K562 (cell line): ENCODE results near the gene COG4. TPM values are rescaled to one million over a fixed set of nuclear protein-coding genes. Genes with fewer than 3 reads are reported as not detected.

ENCODE experiments used
- ATAC-seq: fragments of 200-7000 bp; cut with Tn5 transposase; 3 replicates; pipeline ENCODE4 v1.9.1; 2020; ENCODE audit warnings: moderate library complexity
- BruUV-seq: library from RNA; stranded (reverse); fragments of 400-500 nt; replicated peaks from 2 replicates; lab custom pipeline; 2021; lab: Mats Ljungman, UMichigan
- CTCF ChIA-PET: fragments of 300-600 bp; formaldehyde crosslinking; extraction: SDS; loops from one replicate; lab custom pipeline; 2021; ENCODE audit warnings: low intra/inter-chr PET ratio; lab: Yijun Ruan, JAX
- POLR2A ChIA-PET: fragments of 300-600, 350-650 bp; sonication (Branson Sonifier 250); formaldehyde crosslinking; extraction: SDS; loops from one replicate; lab custom pipeline; 2021; ENCODE audit warnings: antibody characterized with exemption, inconsistent platforms; lab: Yijun Ruan, JAX
- DNase-seq, 4 experiments: peaks; one replicate each; pipeline versions ENCODE4 v3.0.0 to v3.0.0-alpha.2; 2011 to 2018; ENCODE audit warnings: low spot score in 3 of 4, mixed read lengths in 3 of 4; ENCODE audit errors: extremely low read depth in 1 of 4
- FAIRE-seq: peaks from 2 replicates; lab custom pipeline; 2011; peaks lifted over from hg19 to GRCh38; lab: Jason Lieb, UNC
- H2AFZ ChIP-seq: 2 replicates; pipeline ENCODE4 v1.6.0; 2011; ENCODE audit warnings: low read depth, low read length, control low read depth, inconsistent platforms
- H3K27ac ChIP-seq: fragments of 200-600 bp; 3 replicates; pipeline ENCODE4 v1.8.0; 2011; ENCODE audit warnings: low read depth, mild to moderate bottlenecking, control low read depth, inconsistent platforms, low read length, moderate library complexity, mixed read lengths; ENCODE audit errors: extremely low read depth
- H3K27me3 ChIP-seq, 2 experiments: fragments of 300-600 bp in 1 of 2; 2 replicates in 1 of 2; 3 replicates in 1 of 2; pipeline versions ENCODE4 v1.6.0 to v1.8.0; 2011; ENCODE audit warnings: inconsistent platforms in 2 of 2, low read length in 2 of 2, mild to moderate bottlenecking in 1 of 2, mixed read lengths in 1 of 2, moderate library complexity in 1 of 2; ENCODE audit not compliant: control insufficient read depth in 2 of 2, insufficient read depth in 2 of 2
- H3K36me3 ChIP-seq: fragments of 300-600 bp; 3 replicates; pipeline ENCODE4 v1.8.0; 2011; ENCODE audit warnings: mild to moderate bottlenecking, low read length, inconsistent platforms; ENCODE audit not compliant: control insufficient read depth, insufficient read depth
- H3K4me1 ChIP-seq, 2 experiments: fragments of 200-600 bp in 1 of 2; replicated peaks in 1 of 2; 2 replicates in 1 of 2; 3 replicates in 1 of 2; pipeline versions ENCODE4 v1.5.1 to v1.8.0; 2011; ENCODE audit warnings: inconsistent platforms in 2 of 2, low read length in 2 of 2, mild to moderate bottlenecking in 1 of 2, mixed read lengths in 1 of 2, moderate library complexity in 1 of 2; ENCODE audit not compliant: control insufficient read depth in 2 of 2, insufficient read depth in 2 of 2
- H3K4me2 ChIP-seq: 2 replicates; pipeline ENCODE4 v1.6.1; 2011; ENCODE audit warnings: low read length, control low read depth, inconsistent platforms, mixed read lengths; ENCODE audit not compliant: insufficient read depth
- H3K4me3 ChIP-seq: fragments of 200-600 bp; sonication (generic), shearing (Covaris generic); 2 replicates; pipeline ENCODE4 v1.5.1; 2016; ENCODE audit warnings: control low read depth, inconsistent platforms
- H3K79me2 ChIP-seq: fragments of 200-600 bp; 3 replicates; pipeline ENCODE4 v1.8.0; 2011; ENCODE audit warnings: low read length, inconsistent platforms; ENCODE audit not compliant: control insufficient read depth, insufficient read depth
- H3K9ac ChIP-seq, 2 experiments: 2 replicates each; pipeline versions ENCODE4 v1.6.0 to v1.6.1; 2011; ENCODE audit warnings: low read depth in 2 of 2, low read length in 2 of 2, control low read depth in 1 of 2, inconsistent platforms in 1 of 2, mild to moderate bottlenecking in 1 of 2, mixed read lengths in 1 of 2; ENCODE audit not compliant: insufficient read depth in 1 of 2
- H3K9me1 ChIP-seq: one replicate; pipeline ENCODE4 v1.6.0; 2011; ENCODE audit warnings: inconsistent platforms, mild to moderate bottlenecking, low read length, moderate library complexity; ENCODE audit not compliant: control insufficient read depth, insufficient read depth
- H3K9me3 ChIP-seq: replicated peaks from 2 replicates; pipeline ENCODE4 v1.5.1; 2011; ENCODE audit warnings: low read depth, low read length, inconsistent platforms; ENCODE audit not compliant: control insufficient read depth, insufficient read depth
- H4K20me1 ChIP-seq: replicated peaks from 2 replicates; pipeline ENCODE4 v1.6.1; 2011; ENCODE audit warnings: low read length, inconsistent platforms, mixed read lengths; ENCODE audit not compliant: control insufficient read depth, insufficient read depth
- CBX8 ChIP-seq: fragments of 200-600 bp; sonication (generic); IDR thresholded peaks from 2 replicates; pipeline ENCODE4 v1.6.1; 2012; ENCODE audit warnings: borderline replicate concordance, mixed run types, low read depth, mild to moderate bottlenecking, moderate library complexity, mixed read lengths, low read length, control low read depth, inconsistent platforms; ENCODE audit not compliant: poor library complexity, severe bottlenecking; ENCODE audit errors: extremely low read depth
- HDAC3 ChIP-seq: fragments of 450-650 bp; IDR thresholded peaks from 2 replicates; pipeline ENCODE4 v1.6.1; 2018; ENCODE audit warnings: borderline replicate concordance, mild to moderate bottlenecking, moderate library complexity; ENCODE audit not compliant: partially characterized antibody
- MEF2A ChIP-seq: IDR thresholded peaks from 2 replicates; pipeline ENCODE4 v1.6.1; 2011; ENCODE audit warnings: low read depth, mild to moderate bottlenecking, low read length, moderate library complexity; ENCODE audit not compliant: control insufficient read depth
- POLR2B ChIP-seq: fragments of 450-650 bp; IDR thresholded peaks from 2 replicates; pipeline ENCODE4 v1.6.1; 2018; ENCODE audit warnings: low read depth; ENCODE audit not compliant: partially characterized antibody
- TRIM24 ChIP-seq, 2 experiments: fragments of 450-650 bp; IDR thresholded peaks; 2 replicates each; pipeline ENCODE4 v1.6.1; 2016
- ZNF184 ChIP-seq: sonication (generic); formaldehyde crosslinking; IDR thresholded peaks from 2 replicates; pipeline ENCODE4 v1.5.0; 2020; ENCODE audit warnings: missing genetic modification reagents
- WGBS: fragments of 100-300 bp; shearing (Covaris generic); methylation state at CpG from one replicate; pipeline ENCODE4 v1.1.6; 2016; ENCODE audit warnings: low coverage, mixed read lengths; ENCODE audit not compliant: insufficient coverage; ENCODE audit errors: missing lambda C conversion rate; 5-methylcytosine and 5-hydroxymethylcytosine counted together
- in situ Hi-C: fragments of 300-500 bp; cut with MboI; formaldehyde crosslinking; loops from 4 replicates; pipeline ENCODE4 v1.15.0; 2018; ENCODE audit warnings: inconsistent platforms, mixed read lengths
- intact Hi-C: fragments of 100-400 bp; cut with micrococcal nuclease; formaldehyde crosslinking; loops from 2 replicates; pipeline ENCODE4 v1.14.2; 2022
- polyA plus RNA-seq, 8 experiments: library from polyadenylated mRNA; depleted of rRNA in 4 of 8; stranded (reverse) in 5 of 8; unstranded in 3 of 8; fragments of >200 nt; fragmentation: Nextera tagmentation in 2 of 8; fragmentation: Illumina TruSeq in 1 of 8; extraction: Ambion mirVana in 2 of 8; extraction: Trizol in 1 of 8; gene quantifications; 2 replicates each; pipeline versions ENCODE4 v1.2.1 to v1.2.3, GENCODE V29; 2011 to 2014; ENCODE audit warnings: inconsistent platforms in 1 of 8, missing spikeins in 1 of 8
- total RNA-seq, 7 experiments: library from RNA; depleted of rRNA in 6 of 7; stranded (reverse); fragments of >200 nt in 6 of 7; fragmentation: Illumina TruSeq in 2 of 7; extraction: Trizol in 2 of 7; gene quantifications; 2 replicates each; pipeline versions ENCODE4 v1.2.1 to v1.2.3, GENCODE V29; 2011 to 2021; ENCODE audit warnings: low replicate concordance in 1 of 7
- TF ChIP-seq, protein P1 (sequence below): sonication (generic); formaldehyde crosslinking; IDR thresholded peaks from 2 replicates; pipeline ENCODE4 v1.8.0; 2022; ENCODE audit warnings: mild to moderate bottlenecking, missing genetic modification reagents

Gene COG4
- total and polyA plus RNA-seq, 9 of the 15 experiments (the other 6 are each of a cell fraction or from before 2014, with no cell fraction given) = 13.7 to 73.9 (median 44.2) TPM

DNA sequence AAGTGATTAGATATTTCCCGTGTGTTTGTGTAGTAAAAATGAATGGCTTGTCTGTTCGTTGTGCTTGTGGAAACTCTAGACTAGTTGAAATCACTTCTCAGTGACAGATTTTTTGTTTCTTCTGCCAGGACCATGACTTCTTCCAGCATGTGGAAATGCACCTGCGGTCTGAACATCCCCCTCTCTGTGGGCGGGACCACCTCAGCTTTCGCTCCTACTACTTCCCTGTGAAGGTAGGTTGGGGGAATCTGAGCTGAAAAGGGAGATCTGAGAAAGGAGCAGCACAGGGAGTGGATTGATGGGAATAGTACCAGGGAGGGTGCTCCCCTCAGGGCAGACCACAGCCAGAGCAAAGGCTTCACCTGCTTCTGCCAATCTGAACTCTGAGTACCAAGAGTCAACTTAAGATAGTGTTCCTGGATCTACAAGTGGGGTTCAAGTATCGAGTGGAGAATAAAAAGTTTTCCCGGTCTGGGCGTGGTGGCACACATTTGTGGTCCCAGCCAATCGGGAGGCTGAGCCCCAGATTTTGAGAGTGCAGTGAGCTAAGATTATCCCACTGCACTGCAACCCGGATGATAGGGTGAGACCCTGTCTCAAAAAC is 47.7 kb upstream of the COG4 start:
- no peaks in the 10 kb centered on the region for H3K9me1 ChIP-seq
- H3K79me2 ChIP-seq = no peaks in the 10 kb centered on the region
- no peak overlapping the region for H3K27ac ChIP-seq
- H4K20me1 ChIP-seq = peaks cover 24% of the 10 kb centered on the region
- H3K9me3 ChIP-seq = no peaks in the 10 kb centered on the region
- no peak for DNase-seq
- ChIA-PET CTCF (no interaction called here), POLR2A (interaction anchor here (1.1 kb wide), 1 partner anchor 13 kb away, joined by 3 read pairs; no protein-coding TSS in a partner anchor)
- 88% methylated on average over 10 of the region's 10 CpGs for WGBS
- no TSS peak for BruUV-seq
- no peaks in the 10 kb centered on the region for H3K4me1 ChIP-seq
- H3K4me3 ChIP-seq = no peak overlapping the region
- H2AFZ ChIP-seq = no peak overlapping the region
- no peak for ATAC-seq
- H3K36me3 ChIP-seq = peaks cover 88% of the 10 kb centered on the region
- FAIRE-seq = no peak
- intact Hi-C loops (loop anchor here (5.0 kb wide), 1 partner anchor 34 kb away; no protein-coding TSS in a partner anchor), in situ Hi-C loops (no loop called here)
- no peak overlapping the region for H3K4me2 ChIP-seq
- H3K27me3 ChIP-seq = no peaks in the 10 kb centered on the region
- TF ChIP-seq HDAC3 (no peak), ZNF184 (CRISPR knock-in tag) (no peak), POLR2B (no peak), TRIM24 (IDR thresholded peaks at IDR 0.05) (no peak), MEF2A (no peak), CBX8 (no peak)
- TF ChIP-seq, protein P1, sequence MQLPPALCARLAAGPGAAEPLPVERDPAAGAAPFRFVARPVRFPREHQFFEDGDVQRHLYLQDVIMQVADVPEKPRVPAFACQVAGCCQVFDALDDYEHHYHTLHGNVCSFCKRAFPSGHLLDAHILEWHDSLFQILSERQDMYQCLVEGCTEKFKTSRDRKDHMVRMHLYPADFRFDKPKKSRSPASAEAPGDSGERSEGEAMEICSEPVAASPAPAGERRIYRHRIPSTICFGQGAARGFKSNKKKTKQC = no peak
- H3K9ac ChIP-seq = no peak overlapping the region
